HL-60/S4 treated with phorbol 12-myristate 13-acetate at 8.2 ng/mL for 4 days and 3 days (cell line): ENCODE data around the gene KRT33A.

Experiments
- in situ Hi-C: fragments of 300-500 bp; cut with MboI; formaldehyde crosslinking; loops from 2 replicates; pipeline ENCODE4 v1.15.0; 2022; ENCODE audit warnings: low sequenced_read_pairs

The KRT33A gene

GRCh38 chr17:41307647-41308046, 43.0 kb downstream of the KRT33A start:
- in situ Hi-C loops: no loop called here

DNA sequence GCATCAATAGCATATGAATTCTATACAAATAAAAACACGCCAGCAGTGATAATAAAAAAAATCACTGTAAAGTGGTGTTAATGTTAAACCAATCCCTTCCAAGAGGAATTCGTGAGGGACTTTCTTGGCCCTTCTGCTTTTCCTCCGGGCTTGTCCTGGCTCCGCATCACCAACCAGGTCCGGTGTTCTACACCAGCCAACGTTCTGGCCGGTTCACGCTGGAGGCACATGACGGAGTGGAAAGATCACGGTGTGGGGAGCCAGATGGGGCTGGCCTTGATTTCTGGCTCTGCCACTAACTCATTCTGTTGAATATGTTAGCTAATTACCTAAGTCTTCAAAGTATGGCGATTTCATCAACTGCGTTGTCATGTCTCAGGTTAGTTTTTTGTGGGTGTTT, 46.5 kb downstream of the KRT33A start:
- in situ Hi-C loops: no loop called here

- in situ Hi-C loops: no loop called here
These were observed 47.6 kb downstream of the KRT33A start for GRCh38 chr17:41302981-41303380.

GRCh38 chr17:41301916-41302901, 48.4 kb downstream of the KRT33A start, which contains the start of gene KRTAP29-1:
TSS of gene KRTAP29-1 (minus strand) at chr17:41302851. CDS start at chr17:41302851, 0 bp downstream.
- in situ Hi-C loops: no loop called here

- in situ Hi-C loops: no loop called here
These were observed 49.3 kb downstream of the KRT33A start for GRCh38 chr17:41301204-41301790.

DNA sequence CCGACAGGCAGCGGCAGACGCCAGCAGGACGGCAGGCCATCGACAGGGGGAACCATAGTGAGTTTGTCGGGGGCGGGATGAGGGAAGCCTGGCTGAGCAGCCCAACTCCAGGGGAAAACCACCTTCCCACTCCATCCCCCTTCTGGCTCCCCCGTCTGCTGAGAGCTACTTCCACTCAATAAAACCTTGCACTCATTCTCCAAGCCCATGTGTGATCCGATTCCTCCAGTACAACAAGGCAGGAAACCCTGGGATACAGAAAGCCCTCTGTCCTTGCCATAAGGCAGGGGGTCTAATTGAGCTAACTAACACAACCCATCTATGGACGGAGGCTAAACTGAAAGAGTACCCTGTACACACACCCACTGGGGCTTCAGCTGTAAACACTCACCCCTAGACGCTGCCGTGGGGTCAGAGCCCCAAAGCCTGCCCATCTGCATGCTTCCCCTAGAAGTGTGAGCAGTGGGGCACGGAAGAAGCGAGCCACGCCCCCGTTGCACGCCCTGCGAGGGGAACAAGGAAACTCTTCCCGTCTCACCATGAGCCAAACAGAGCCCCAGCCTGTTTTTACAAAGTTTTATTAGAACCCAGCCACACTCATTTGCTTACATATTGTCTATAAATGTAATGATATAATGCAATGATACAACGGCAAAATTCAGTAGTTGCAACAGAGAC, 52.0 kb downstream of the KRT33A start:
- in situ Hi-C loops: no loop called here

DNA sequence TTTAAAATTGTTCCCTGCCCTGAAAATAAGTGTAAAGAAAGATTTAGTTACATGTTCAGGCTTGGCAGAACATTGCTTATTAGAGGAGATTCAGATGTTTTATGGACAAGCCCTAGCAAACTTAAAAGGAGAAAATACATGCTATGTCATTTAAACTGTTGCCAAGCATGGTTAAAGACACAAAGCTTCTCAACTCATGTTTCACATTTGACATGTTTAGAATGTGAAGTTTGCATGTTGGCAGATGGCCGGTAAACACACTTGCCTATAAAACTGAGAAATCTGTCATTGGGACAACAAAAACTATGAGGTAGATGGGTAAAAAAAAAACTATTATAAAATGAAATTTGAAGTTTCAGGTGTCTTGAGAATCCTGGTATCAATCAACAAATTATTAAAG, 53.8 kb downstream of the KRT33A start:
- in situ Hi-C loops: no loop called here
